NCI-H2196 (cell line): ENCODE results near the gene PARN.
A peak's percentile ranks its signal among the peaks of the same experiment; 100 is the strongest.
"Not testable (repeated sequence)": the region's sequence is repeated elsewhere in the genome, so short reads cannot be mapped to it uniquely, and the experiment has no call there.

Experiments
- DNase-seq: peaks from one replicate; lab custom pipeline; 2025; ENCODE audit not compliant: unreplicated experiment; lab: John Stamatoyannopoulos, UW

Gene PARN, protein sequence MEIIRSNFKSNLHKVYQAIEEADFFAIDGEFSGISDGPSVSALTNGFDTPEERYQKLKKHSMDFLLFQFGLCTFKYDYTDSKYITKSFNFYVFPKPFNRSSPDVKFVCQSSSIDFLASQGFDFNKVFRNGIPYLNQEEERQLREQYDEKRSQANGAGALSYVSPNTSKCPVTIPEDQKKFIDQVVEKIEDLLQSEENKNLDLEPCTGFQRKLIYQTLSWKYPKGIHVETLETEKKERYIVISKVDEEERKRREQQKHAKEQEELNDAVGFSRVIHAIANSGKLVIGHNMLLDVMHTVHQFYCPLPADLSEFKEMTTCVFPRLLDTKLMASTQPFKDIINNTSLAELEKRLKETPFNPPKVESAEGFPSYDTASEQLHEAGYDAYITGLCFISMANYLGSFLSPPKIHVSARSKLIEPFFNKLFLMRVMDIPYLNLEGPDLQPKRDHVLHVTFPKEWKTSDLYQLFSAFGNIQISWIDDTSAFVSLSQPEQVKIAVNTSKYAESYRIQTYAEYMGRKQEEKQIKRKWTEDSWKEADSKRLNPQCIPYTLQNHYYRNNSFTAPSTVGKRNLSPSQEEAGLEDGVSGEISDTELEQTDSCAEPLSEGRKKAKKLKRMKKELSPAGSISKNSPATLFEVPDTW

GRCh38 chr16:14629919-14630619, at the start of gene PARN:
TSS of gene PARN (minus strand) at chr16:14630260. CDS start at chr16:14630125, 135 bp downstream.
- peak; percentile 97 for DNase-seq

DNA sequence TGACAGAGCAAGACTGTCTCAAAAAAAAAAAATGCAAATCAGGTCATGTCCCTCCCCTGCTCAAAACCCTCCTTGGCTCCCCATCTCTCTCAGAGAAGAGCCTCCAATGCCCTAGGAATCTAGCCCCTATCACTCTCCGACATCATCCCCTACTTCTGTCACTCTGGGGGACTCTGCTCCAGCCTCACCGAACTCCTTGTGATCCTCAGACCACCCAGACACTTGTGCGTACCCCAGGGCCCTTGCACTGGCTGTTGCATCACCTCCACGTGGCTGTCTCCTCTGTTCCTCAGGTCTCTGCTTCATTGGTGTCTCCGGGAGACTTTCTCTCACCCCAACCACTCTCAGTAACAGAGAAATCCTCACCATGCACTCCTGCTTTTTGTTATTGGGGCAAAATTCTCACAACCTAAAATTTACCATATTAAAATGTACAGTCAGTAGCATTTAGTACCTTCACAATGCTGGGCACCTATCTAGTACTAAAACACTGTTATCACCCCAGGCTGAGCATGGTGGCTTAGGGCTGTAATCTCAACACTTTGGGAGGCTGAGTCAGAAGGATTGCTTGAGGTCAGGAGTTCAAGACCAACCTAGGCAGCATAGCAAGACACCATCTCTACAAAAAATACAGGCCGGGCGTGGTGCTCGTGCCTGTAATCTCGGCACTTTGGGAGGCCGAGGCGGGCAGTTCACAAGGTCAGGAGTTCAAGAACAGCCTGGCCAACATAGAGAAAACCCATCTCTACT, 48.9 kb upstream of the PARN start:
- DNase-seq, result no peak

GRCh38 chr16:14677627-14678026, 47.6 kb upstream of the PARN start:
- no peak for DNase-seq

DNA sequence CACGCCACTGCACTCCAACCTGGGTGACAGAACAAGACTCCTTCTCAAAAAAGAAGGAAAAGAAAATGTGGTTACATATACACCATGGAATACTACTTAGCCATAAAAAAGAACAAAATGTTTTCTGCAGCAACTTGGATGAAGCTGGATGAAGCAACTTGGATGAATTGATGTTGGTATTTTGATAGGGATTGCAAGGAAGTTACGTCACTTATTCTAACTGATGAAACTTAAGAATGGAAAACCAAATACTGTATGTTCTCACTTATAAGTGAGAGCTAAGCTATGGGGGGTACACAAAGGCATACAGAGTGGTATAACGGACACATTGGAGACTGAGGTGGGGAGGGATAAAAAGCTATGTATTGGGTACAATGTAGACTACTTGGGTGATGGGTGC, 46.6 kb upstream of the PARN start:
- DNase-seq, result no peak

GRCh38 chr16:14672403-14672971, 42.4 kb upstream of the PARN start:
- DNase-seq, result no peak

GRCh38 chr16:14669776-14670175, 39.7 kb upstream of the PARN start:
- peak; percentile 92 for DNase-seq

DNA sequence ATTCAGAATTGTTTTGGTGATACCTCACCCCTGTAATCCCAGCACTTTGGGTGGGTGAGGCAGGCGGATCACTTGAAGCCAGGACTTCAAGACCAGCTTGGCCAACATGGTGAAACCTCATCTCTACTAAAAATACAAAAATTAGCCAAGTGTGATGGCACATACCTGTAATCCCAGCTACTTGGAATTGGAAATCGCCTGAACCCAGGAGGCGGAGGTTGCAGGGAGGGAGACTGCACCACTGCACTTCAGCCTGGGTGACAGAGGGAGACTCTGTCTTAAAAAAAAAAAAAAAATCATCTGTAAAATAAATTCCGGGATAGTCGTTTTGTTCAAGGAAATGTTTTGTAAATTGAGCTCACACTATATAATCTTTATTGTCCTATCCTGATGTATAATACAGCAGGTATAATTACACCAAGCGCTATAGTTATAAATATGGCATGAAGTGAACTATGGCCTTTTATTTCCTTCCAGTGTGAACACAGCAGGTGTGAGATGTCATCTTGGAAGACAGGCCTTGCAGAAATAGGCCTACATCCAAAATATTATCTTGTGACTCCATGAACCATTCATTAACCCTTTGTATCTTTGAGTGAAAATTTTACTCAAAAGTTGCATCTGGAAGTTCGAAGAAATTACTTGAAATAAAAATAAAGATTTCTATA, 38.6 kb upstream of the PARN start:
- no peak for DNase-seq

GRCh38 chr16:14667347-14668266, 37.5 kb upstream of the PARN start:
- no peak for DNase-seq

- DNase-seq, result no peak
Measured at GRCh38 chr16:14658063-14658462, 28.0 kb upstream of the PARN start.

- no peak for DNase-seq
Measured at GRCh38 chr16:14652726-14653125, 22.7 kb upstream of the PARN start.

DNA sequence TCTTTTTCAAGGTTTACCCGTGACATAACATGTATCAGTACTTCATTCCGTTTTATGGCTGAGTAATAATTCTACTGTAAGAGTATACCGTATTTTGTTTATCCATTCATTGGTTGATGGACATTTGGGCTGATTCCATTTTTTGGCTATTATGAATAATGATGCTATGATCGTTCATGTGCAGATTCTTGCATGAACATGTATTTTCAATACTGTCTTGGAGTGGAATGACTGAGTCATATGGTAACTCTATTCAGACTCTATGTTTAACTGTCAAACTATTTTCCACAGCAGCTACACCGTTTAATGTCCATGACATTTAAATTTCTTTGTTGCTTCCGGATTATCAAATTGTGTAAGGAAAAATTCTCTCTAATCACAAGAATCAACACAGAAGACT, 20.6 kb upstream of the PARN start:
- no peak for DNase-seq

DNA sequence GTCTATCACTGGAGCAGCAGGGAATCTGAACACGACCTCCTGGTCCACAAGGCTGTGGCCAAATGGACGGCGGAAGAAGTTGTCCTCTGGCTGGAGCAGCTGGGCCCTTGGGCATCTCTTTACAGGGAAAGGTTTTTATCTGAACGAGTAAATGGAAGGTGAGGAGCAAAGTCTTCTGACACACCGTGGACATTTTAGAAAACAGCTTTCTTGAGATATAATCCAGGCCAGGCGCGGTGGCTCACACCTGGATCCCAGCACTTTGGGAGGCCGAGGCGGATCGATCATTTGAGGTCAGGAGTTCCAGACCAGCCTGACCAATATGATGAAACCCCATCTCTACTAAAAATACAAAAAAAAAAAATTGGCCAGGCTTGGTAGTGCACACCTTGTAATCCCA, 19.8 kb upstream of the PARN start:
- DNase-seq, result no peak

DNA sequence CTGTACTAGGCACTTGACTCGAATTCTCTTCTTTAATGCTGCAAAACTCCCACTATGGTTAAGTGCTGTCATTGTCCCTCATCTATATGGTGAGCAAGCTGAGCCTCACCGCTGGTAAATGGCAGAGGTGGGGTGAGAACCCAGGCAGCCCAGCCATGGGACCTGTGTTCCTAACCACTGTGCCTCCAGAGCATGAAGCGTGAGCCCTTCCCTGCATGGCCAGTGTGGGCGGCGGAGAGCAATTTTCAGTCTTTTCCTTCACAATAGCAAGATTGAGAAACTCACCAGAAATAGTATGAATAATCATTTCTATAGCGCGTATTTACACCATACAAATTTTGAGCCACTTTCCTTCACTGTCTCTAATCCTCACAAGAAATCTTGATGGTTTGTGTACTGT, 11.9 kb upstream of the PARN start:
- DNase-seq, result no peak

- DNase-seq, result no peak
Measured at GRCh38 chr16:14641206-14641605, 11.1 kb upstream of the PARN start.

GRCh38 chr16:14640538-14640937, 10.5 kb upstream of the PARN start:
- DNase-seq, result no peak

DNA sequence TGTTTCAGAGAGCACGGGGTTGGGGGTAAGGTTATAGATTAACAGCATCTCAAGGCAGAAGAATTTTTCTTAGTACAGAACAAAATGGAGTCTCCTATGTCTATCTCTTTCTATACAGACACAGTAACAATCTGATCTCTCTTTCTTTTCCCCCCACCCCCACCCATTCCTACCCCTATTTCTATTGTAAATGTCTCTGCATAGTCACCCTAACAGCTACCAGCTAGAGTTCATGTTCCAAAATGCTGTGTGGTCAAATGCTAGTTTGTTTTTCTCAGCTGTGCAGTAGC, 6.8 kb upstream of the PARN start:
- not testable (repeated sequence) for DNase-seq

GRCh38 chr16:14636179-14636950, 6.3 kb upstream of the PARN start:
- DNase-seq, result not testable (repeated sequence)

- DNase-seq, result no peak
Measured at GRCh38 chr16:14635395-14636165, 5.5 kb upstream of the PARN start.
